Ovary (tissue), 3 donors: ENCODE measurements around the gene TTC4.

Experiments used
- CTCF ChIP-seq, 3 donors: fragments of 450-650 bp in 2 of 3; fragments of 200-600 bp in 1 of 3; IDR thresholded peaks; one replicate each; pipeline versions ENCODE4 v1.5.1 to v1.8.0; 2016 to 2022; ENCODE audit warnings: antibody characterized with exemption in 3 of 3, mild to moderate bottlenecking in 1 of 3
- EP300 ChIP-seq: sonication (generic); formaldehyde crosslinking; IDR thresholded peaks from one replicate; pipeline ENCODE4 v1.6.1; 2017; ENCODE audit warnings: antibody characterized with exemption
- donor health status: DM: no; HTN: no; CAD: no.

- no peak for TF ChIP-seq CTCF (IDR thresholded peaks at IDR 0.05)
- TF ChIP-seq EP300 = no peak
Measured at GRCh38 chr1:54716299-54717047, 812 bp downstream of the TTC4 start.
